Measurements from ENCODE around the gene PPP6R2. TPM values are rescaled to one million over a fixed set of nuclear protein-coding genes. Genes with fewer than 3 reads are reported as not detected.

Gene PPP6R2
- total and polyA plus RNA-seq, 9 of the 15 experiments (the other 6 are each of a cell fraction or from before 2014, with no cell fraction given) = 0.32 to 39.8 (median 21.4) TPM

- no peak for TF ChIP-seq ZBTB11 (CRISPR knock-in tag; IDR thresholded peaks at IDR 0.05)
- no peak for TF ChIP-seq HMGXB4 (CRISPR knock-in tag; IDR thresholded peaks at IDR 0.05)
These were observed 17.5 kb downstream of the PPP6R2 start (continued) for GRCh38 chr22:50360578-50360977.

- peaks cover 86% of the 10 kb centered on the region for H3K79me2 ChIP-seq (ENCODE audit: control insufficient read depth, insufficient read depth, low read length)
- H2AFZ ChIP-seq (ENCODE audit: low read depth, low read length) = no peak overlapping the region
- ChIA-PET POLR2A (no interaction called here), CTCF (ENCODE audit: low intra/inter-chr PET ratio) (no interaction called here)
- TF ChIP-seq SIRT6 (IDR thresholded peaks at IDR 0.05; ENCODE audit: low read depth, low read length) (no peak), KAT7 (CRISPR knock-in tag; IDR thresholded peaks at IDR 0.05; ENCODE audit: borderline replicate concordance) (no peak), ZNF740 (CRISPR knock-in tag; IDR thresholded peaks at IDR 0.05) (no peak), ZNF740 (tag; IDR thresholded peaks at IDR 0.05) (no peak), ADNP (tag; IDR thresholded peaks at IDR 0.05) (no peak), SMAD1 (IDR thresholded peaks at IDR 0.05; ENCODE audit: low read depth, low read length, partially characterized antibody) (no peak), RBM14 (IDR thresholded peaks at IDR 0.05; ENCODE audit: borderline replicate concordance, insufficient read depth, low read depth, low read length) (no peak), PKNOX1 (IDR thresholded peaks at IDR 0.05) (no peak), ZNF507 (tag; conservative IDR thresholded peaks at IDR 0.05) (no peak), CBX1 (IDR thresholded peaks at IDR 0.05; ENCODE audit: low read depth) (no peak), FOXK2 (conservative IDR thresholded peaks at IDR 0.05 in 1 of 2, IDR thresholded peaks at IDR 0.05 in 1 of 2; ENCODE audit: low read depth in 2 of 2) (no peak), PML (IDR thresholded peaks at IDR 0.05; ENCODE audit: low read length) (no peak)
- H3K4me3 ChIP-seq = no peak overlapping the region
- ATAC-seq = no peak
- no peak overlapping the region for H3K9ac ChIP-seq (ENCODE audit: insufficient read depth in 1 of 2, low read depth in 2 of 2, low read length in 2 of 2)
- intact Hi-C loops (cut with micrococcal nuclease) = no loop called here
- H3K9me1 ChIP-seq (ENCODE audit: control insufficient read depth, insufficient read depth, low read length) = peaks cover 6% of the 10 kb centered on the region
- H3K4me2 ChIP-seq (ENCODE audit: insufficient read depth, low read length) = no peak overlapping the region
- H3K9me3 ChIP-seq (replicated peaks; ENCODE audit: control insufficient read depth, insufficient read depth, low read depth, low read length) = no peaks in the 10 kb centered on the region
- no peak overlapping the region for H3K27ac ChIP-seq (ENCODE audit: extremely low read depth, low read depth, low read length)
- H3K4me1 ChIP-seq (replicated peaks in 1 of 2; ENCODE audit: control insufficient read depth in 2 of 2, insufficient read depth in 2 of 2, low read length in 2 of 2) = no peaks in the 10 kb centered on the region; a peak in 1 of 5 replicates
- DNase-seq (ENCODE audit: extremely low read depth in 1 of 4, low spot score in 3 of 4) = no peak
- no peak for FAIRE-seq
- peaks cover 30% of the 10 kb centered on the region; the same call in 2 of the 3 replicates for H3K36me3 ChIP-seq (ENCODE audit: control insufficient read depth, insufficient read depth, low read length)
- no peaks in the 10 kb centered on the region for H3K27me3 ChIP-seq (ENCODE audit: control insufficient read depth in 2 of 2, insufficient read depth in 2 of 2, low read length in 2 of 2)
- BruUV-seq (replicated peaks) = no TSS peak
- in situ Hi-C loops (cut with MboI) = no loop called here
- H4K20me1 ChIP-seq (replicated peaks; ENCODE audit: control insufficient read depth, insufficient read depth, low read length) = 0 out of 2 replicates have a peak, but pooled peaks cover 22% of the 10 kb centered on the region
- WGBS (ENCODE audit: insufficient coverage, low coverage, missing lambda C conversion rate) = 93% methylated on average over 5 of the region's 5 CpGs
These were observed 18.1 kb downstream of the PPP6R2 start for GRCh38 chr22:50361222-50361621.
